GM12878 (cell line): ENCODE data around the gene NOTCH4. TPM values are rescaled to one million over a fixed set of nuclear protein-coding genes. Genes with fewer than 3 reads are reported as not detected.
A peak's percentile ranks its signal among the peaks of the same experiment; 100 is the strongest.

Experiments
- ATAC-seq: fragments of 200-7000 bp; cut with Tn5 transposase; 3 replicates; pipeline ENCODE4 v1.9.1; 2020; ENCODE audit warnings: mild to moderate bottlenecking, moderate library complexity
- BruUV-seq: library from RNA; stranded (reverse); fragments of 400-500 nt; replicated peaks from 2 replicates; lab custom pipeline; 2021; lab: Mats Ljungman, UMichigan
- CTCF ChIA-PET: fragments of 300-600 bp; sonication (Branson Sonifier 250); formaldehyde crosslinking; extraction: SDS; loops from one replicate; lab custom pipeline; 2021; ENCODE audit warnings: inconsistent platforms; lab: Yijun Ruan, JAX
- POLR2A ChIA-PET: fragments of 350-600 bp; formaldehyde crosslinking; extraction: SDS; loops from one replicate; lab custom pipeline; 2021; ENCODE audit warnings: inconsistent platforms; lab: Charles Lee
- RAD21 ChIA-PET: fragments of 300-600 bp; sonication (Branson Sonifier 250); formaldehyde crosslinking; loops from one replicate; lab custom pipeline; 2023; ENCODE audit warnings: antibody characterized with exemption; ENCODE audit not compliant: unreplicated experiment; lab: Charles Lee
- SMC1A ChIA-PET: fragments of 300-600 bp; sonication (Branson Sonifier 250); formaldehyde crosslinking; loops from one replicate; lab custom pipeline; 2023; ENCODE audit not compliant: unreplicated experiment, uncharacterized antibody; lab: Charles Lee
- DNase-seq: peaks from one replicate; pipeline ENCODE4 v3.0.0-alpha.2; 2011; ENCODE audit warnings: low read depth, low spot score
- FAIRE-seq: peaks from 3 replicates; lab custom pipeline; 2011; peaks lifted over from hg19 to GRCh38; lab: Jason Lieb, UNC
- H2AFZ ChIP-seq: 2 replicates; pipeline ENCODE4 v1.6.0; 2011; ENCODE audit warnings: low read depth, low read length, control low read depth; ENCODE audit not compliant: control insufficient read depth
- H3K27ac ChIP-seq: 2 replicates; pipeline ENCODE4 v1.5.1; 2011; ENCODE audit warnings: control low read depth; ENCODE audit not compliant: control insufficient read depth, insufficient read depth
- H3K27me3 ChIP-seq, 2 experiments: replicated peaks in 1 of 2; 2 replicates each; pipeline versions ENCODE4 v1.6.0 to v1.6.1; 2011; ENCODE audit warnings: low read length in 1 of 2; ENCODE audit not compliant: control insufficient read depth in 2 of 2, insufficient read depth in 2 of 2
- H3K36me3 ChIP-seq, 2 experiments: 2 replicates each; pipeline ENCODE4 v1.5.1; 2011; ENCODE audit warnings: low read length in 1 of 2; ENCODE audit not compliant: control insufficient read depth in 2 of 2, insufficient read depth in 2 of 2
- H3K4me1 ChIP-seq: 2 replicates; pipeline ENCODE4 v1.6.1; 2011; ENCODE audit warnings: mild to moderate bottlenecking, low read length, moderate library complexity, mixed read lengths; ENCODE audit not compliant: control insufficient read depth, insufficient read depth
- H3K4me2 ChIP-seq: 2 replicates; pipeline ENCODE4 v1.6.0; 2011; ENCODE audit warnings: control low read depth; ENCODE audit not compliant: control insufficient read depth, insufficient read depth
- H3K4me3 ChIP-seq: fragments of 200-600 bp; sonication (generic); 2 replicates; pipeline ENCODE4 v1.5.1; 2016
- H3K79me2 ChIP-seq: 2 replicates; pipeline ENCODE4 v1.6.0; 2011; ENCODE audit warnings: low read length; ENCODE audit not compliant: control insufficient read depth, insufficient read depth
- H3K9ac ChIP-seq: 2 replicates; pipeline ENCODE4 v1.8.0; 2011; ENCODE audit warnings: low read length, control low read depth, mixed read lengths; ENCODE audit not compliant: control insufficient read depth, insufficient read depth
- H3K9me3 ChIP-seq: replicated peaks from 3 replicates; pipeline ENCODE4 v1.5.1; 2011; ENCODE audit warnings: mild to moderate bottlenecking, low read length; ENCODE audit not compliant: control insufficient read depth, insufficient read depth
- H4K20me1 ChIP-seq: 2 replicates; pipeline ENCODE4 v1.6.0; 2011; ENCODE audit not compliant: control insufficient read depth, insufficient read depth
- CBX5 ChIP-seq: sonication (generic); IDR thresholded peaks from 2 replicates; pipeline ENCODE4 v1.6.1; 2016; ENCODE audit warnings: low read depth, moderate library complexity, mild to moderate bottlenecking, inconsistent platforms
- SIX5 ChIP-seq: IDR thresholded peaks from 2 replicates; pipeline ENCODE4 v1.6.1; 2011; ENCODE audit warnings: mild to moderate bottlenecking, low read depth, low read length, moderate library complexity; ENCODE audit not compliant: severe bottlenecking
- SUZ12 ChIP-seq: fragments of 200-600 bp; sonication (generic); IDR thresholded peaks from one replicate; pipeline ENCODE4 v1.6.1; 2018; ENCODE audit warnings: antibody characterized with exemption, mild to moderate bottlenecking; ENCODE audit not compliant: unreplicated experiment
- ZNF274 ChIP-seq: IDR thresholded peaks from one replicate; pipeline ENCODE4 v1.8.0; 2011; ENCODE audit not compliant: insufficient read length, insufficient read depth
- whole genome bisulfite sequencing: methylation state at CpG from one replicate; pipeline ENCODE4 v1.1.6; 2016; ENCODE audit warnings: low lambda C conversion rate; ENCODE audit not compliant: insufficient replicate concordance, insufficient coverage; ENCODE audit errors: missing lambda C conversion rate; 5-methylcytosine and 5-hydroxymethylcytosine counted together
- in situ Hi-C: fragments of 300-500 bp; cut with MboI; formaldehyde crosslinking; loops from 9 replicates; pipeline ENCODE4 v1.14.3; 2018; ENCODE audit warnings: mixed read lengths
- intact Hi-C: fragments of 100-400 bp; cut with micrococcal nuclease; formaldehyde crosslinking; loops from one replicate; pipeline ENCODE4 v1.14.2; 2022; ENCODE audit not compliant: unreplicated experiment
- polyA plus RNA-seq, 11 experiments: library from polyadenylated mRNA; depleted of rRNA in 4 of 11; unstranded in 6 of 11; stranded (reverse) in 5 of 11; fragments of >200 nt; fragmentation: Nextera tagmentation in 4 of 11; fragmentation: Illumina TruSeq in 1 of 11; extraction: Ambion mirVana in 4 of 11; extraction: Trizol in 1 of 11; gene quantifications; 1 replicate in 1 of 11; 2 replicates in 10 of 11; pipeline versions ENCODE4 v1.2.1 to v1.2.3, GENCODE V29; 2011 to 2016; ENCODE audit warnings: inconsistent platforms in 2 of 11, missing spikeins in 2 of 11, low read depth in 1 of 11
- total RNA-seq, 4 experiments: library from RNA; depleted of rRNA in 3 of 4; stranded (reverse); fragments of >200 nt in 3 of 4; fragmentation: Illumina TruSeq in 1 of 4; extraction: Trizol in 1 of 4; gene quantifications; 2 replicates each; pipeline versions ENCODE4 v1.2.1 to v1.2.3, GENCODE V29; 2013 to 2021
- TF ChIP-seq, protein P1 (sequence below): fragments of 450-650 bp; IDR thresholded peaks from 2 replicates; pipeline ENCODE4 v1.6.1; 2016; ENCODE audit warnings: mild to moderate bottlenecking
- TF ChIP-seq, protein P2 (sequence below): fragments of 450-650 bp; conservative IDR thresholded peaks from 2 replicates; pipeline ENCODE4 v1.6.1; 2017; ENCODE audit warnings: mild to moderate bottlenecking, moderate library complexity
- TF ChIP-seq, protein P3 (sequence below): IDR thresholded peaks from 2 replicates; pipeline ENCODE4 v1.6.1; 2012; ENCODE audit warnings: low read depth, low read length, improper control_type of control experiment
- TF ChIP-seq, protein P4 (sequence below): fragments of 450-650 bp; IDR thresholded peaks from 2 replicates; pipeline ENCODE4 v1.6.1; 2018; ENCODE audit warnings: mild to moderate bottlenecking, low read depth, moderate library complexity; ENCODE audit not compliant: partially characterized antibody
- TF ChIP-seq, protein P5 (sequence below): fragments of 450-650 bp; formaldehyde crosslinking; IDR thresholded peaks from 2 replicates; pipeline ENCODE4 v1.5.0; 2022; ENCODE audit warnings: mild to moderate bottlenecking, missing genetic modification characterization

Gene NOTCH4
- total and polyA plus RNA-seq, 10 of the 15 experiments (the other 5 are each of a cell fraction or from before 2014, with no cell fraction given) = 0.66 to 3.3 (median 1.4) TPM

DNA sequence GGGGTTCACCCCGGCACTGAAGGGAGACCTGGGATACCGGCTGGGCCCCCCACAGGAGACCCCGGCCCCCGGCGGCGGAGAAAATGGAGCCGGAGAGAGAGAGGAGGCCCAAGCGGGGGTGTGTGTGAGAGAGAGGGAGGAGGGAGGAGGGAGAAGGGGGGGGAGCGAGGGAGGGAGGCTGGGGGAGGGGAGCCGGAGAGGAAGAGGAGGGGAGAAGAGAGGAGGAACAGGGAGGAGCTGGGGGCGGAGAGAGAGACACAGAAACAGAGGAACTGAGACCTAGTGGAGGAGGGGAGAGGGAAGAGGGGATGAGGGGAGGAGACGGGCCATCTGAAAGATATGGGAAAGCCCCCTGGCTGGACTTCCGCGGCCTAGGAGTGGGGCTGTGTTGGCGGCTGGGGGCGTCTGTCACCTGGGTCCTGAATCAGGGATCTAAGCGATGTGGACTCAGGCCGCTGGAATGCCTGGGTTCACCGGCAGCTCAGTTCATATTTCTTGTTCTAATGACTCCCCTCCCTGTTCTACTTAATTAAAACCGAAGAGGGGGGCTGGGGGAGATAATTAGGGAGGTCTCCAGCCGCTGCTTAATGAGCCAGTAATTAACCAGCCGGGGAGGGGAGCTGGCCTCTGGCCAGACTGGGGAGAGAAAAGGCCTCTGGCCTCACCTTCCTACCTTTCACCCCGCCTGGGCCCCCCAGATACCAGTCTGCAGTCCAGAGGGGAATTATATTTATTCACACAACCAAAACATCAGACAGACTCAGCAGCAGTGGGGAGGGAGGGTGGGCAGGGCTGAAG, 33.6 kb downstream of the NOTCH4 start, which contains the start of gene PBX2:
Gene PBX2 (minus strand): TSS at position 149 of the 798 bp plus-strand sequence. CDS start 287 bp downstream, outside the sequence.
- Histone ChIP-seq H3K4me2 (peak within 1 kb of the TSS; percentile 99), H3K36me3 (peaks cover 0 to 6% of the 10 kb centered on the region in 2 experiments; a peak in 3 of 4 replicates), H3K9ac (peak within 1 kb of the TSS; percentile 99), H3K27ac (peak within 1 kb of the TSS; percentile 100), H3K4me3 (peak within 1 kb of the TSS; percentile 90), H3K79me2 (peaks cover 59% of the 10 kb centered on the region), H3K27me3 (no peaks in the 10 kb centered on the region), H2AFZ (no peak within 1 kb of the TSS), H4K20me1 (no peaks in the 10 kb centered on the region), H3K4me1 (peaks cover 39% of the 10 kb centered on the region), H3K9me3 (no peaks in the 10 kb centered on the region)
- ChIA-PET SMC1A (interaction anchor here (4.2 to 4.3 kb wide), 2 partner anchors 13 to 61 kb away, joined by 24 to 41 read pairs; partner anchors contain the start of genes AGPAT1, ATF6B, FKBPL and RNF5), RAD21 (interaction anchor here (1.0 to 3.7 kb wide), 5 partner anchors 11 to 61 kb away, joined by 3 to 27 read pairs (median 6); partner anchors contain the start of genes ATF6B, FKBPL, PRRT1 and RNF5), CTCF (interaction anchor here (0.8 to 1.0 kb wide), 3 partner anchors 11 to 71 kb away, joined by 3 to 4 read pairs (median 3); no protein-coding TSS in a partner anchor), POLR2A (interaction anchor here (0.6 to 7.0 kb wide), 8 partner anchors 12 to 956 kb away, joined by 3 to 123 read pairs (median 4); partner anchors contain the start of genes AGPAT1, ATF6B, EGFL8 and FKBPL)
- in situ Hi-C loops (no loop called here), intact Hi-C loops (loop anchor here (1.0 to 2.0 kb wide), 2 partner anchors 13 to 60 kb away; partner anchors contain the start of genes AGPAT1 and FKBPL)
- TSS peak; percentile 93 for BruUV-seq
- peak; percentile 76 for FAIRE-seq
- ATAC-seq = peak; percentile 79
- peak; percentile 91 for DNase-seq
- WGBS = 2% methylated on average over 13 of the region's 23 CpGs
- TF ChIP-seq, protein P1, sequence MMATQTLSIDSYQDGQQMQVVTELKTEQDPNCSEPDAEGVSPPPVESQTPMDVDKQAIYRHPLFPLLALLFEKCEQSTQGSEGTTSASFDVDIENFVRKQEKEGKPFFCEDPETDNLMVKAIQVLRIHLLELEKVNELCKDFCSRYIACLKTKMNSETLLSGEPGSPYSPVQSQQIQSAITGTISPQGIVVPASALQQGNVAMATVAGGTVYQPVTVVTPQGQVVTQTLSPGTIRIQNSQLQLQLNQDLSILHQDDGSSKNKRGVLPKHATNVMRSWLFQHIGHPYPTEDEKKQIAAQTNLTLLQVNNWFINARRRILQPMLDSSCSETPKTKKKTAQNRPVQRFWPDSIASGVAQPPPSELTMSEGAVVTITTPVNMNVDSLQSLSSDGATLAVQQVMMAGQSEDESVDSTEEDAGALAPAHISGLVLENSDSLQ = peak; percentile 73
- TF ChIP-seq, protein P2, sequence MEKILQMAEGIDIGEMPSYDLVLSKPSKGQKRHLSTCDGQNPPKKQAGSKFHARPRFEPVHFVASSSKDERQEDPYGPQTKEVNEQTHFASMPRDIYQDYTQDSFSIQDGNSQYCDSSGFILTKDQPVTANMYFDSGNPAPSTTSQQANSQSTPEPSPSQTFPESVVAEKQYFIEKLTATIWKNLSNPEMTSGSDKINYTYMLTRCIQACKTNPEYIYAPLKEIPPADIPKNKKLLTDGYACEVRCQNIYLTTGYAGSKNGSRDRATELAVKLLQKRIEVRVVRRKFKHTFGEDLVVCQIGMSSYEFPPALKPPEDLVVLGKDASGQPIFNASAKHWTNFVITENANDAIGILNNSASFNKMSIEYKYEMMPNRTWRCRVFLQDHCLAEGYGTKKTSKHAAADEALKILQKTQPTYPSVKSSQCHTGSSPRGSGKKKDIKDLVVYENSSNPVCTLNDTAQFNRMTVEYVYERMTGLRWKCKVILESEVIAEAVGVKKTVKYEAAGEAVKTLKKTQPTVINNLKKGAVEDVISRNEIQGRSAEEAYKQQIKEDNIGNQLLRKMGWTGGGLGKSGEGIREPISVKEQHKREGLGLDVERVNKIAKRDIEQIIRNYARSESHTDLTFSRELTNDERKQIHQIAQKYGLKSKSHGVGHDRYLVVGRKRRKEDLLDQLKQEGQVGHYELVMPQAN = 0 out of 2 replicates have a peak, but pooled peaks have one; percentile 30
- TF ChIP-seq ZNF274 (no peak), SIX5 (no peak), SUZ12 (no peak), CBX5 (no peak)
- TF ChIP-seq, protein P3, sequence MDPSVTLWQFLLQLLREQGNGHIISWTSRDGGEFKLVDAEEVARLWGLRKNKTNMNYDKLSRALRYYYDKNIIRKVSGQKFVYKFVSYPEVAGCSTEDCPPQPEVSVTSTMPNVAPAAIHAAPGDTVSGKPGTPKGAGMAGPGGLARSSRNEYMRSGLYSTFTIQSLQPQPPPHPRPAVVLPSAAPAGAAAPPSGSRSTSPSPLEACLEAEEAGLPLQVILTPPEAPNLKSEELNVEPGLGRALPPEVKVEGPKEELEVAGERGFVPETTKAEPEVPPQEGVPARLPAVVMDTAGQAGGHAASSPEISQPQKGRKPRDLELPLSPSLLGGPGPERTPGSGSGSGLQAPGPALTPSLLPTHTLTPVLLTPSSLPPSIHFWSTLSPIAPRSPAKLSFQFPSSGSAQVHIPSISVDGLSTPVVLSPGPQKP = no peak
- TF ChIP-seq, protein P4, sequence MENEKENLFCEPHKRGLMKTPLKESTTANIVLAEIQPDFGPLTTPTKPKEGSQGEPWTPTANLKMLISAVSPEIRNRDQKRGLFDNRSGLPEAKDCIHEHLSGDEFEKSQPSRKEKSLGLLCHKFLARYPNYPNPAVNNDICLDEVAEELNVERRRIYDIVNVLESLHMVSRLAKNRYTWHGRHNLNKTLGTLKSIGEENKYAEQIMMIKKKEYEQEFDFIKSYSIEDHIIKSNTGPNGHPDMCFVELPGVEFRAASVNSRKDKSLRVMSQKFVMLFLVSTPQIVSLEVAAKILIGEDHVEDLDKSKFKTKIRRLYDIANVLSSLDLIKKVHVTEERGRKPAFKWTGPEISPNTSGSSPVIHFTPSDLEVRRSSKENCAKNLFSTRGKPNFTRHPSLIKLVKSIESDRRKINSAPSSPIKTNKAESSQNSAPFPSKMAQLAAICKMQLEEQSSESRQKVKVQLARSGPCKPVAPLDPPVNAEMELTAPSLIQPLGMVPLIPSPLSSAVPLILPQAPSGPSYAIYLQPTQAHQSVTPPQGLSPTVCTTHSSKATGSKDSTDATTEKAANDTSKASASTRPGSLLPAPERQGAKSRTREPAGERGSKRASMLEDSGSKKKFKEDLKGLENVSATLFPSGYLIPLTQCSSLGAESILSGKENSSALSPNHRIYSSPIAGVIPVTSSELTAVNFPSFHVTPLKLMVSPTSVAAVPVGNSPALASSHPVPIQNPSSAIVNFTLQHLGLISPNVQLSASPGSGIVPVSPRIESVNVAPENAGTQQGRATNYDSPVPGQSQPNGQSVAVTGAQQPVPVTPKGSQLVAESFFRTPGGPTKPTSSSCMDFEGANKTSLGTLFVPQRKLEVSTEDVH = peak; percentile 73
- TF ChIP-seq, protein P5, sequence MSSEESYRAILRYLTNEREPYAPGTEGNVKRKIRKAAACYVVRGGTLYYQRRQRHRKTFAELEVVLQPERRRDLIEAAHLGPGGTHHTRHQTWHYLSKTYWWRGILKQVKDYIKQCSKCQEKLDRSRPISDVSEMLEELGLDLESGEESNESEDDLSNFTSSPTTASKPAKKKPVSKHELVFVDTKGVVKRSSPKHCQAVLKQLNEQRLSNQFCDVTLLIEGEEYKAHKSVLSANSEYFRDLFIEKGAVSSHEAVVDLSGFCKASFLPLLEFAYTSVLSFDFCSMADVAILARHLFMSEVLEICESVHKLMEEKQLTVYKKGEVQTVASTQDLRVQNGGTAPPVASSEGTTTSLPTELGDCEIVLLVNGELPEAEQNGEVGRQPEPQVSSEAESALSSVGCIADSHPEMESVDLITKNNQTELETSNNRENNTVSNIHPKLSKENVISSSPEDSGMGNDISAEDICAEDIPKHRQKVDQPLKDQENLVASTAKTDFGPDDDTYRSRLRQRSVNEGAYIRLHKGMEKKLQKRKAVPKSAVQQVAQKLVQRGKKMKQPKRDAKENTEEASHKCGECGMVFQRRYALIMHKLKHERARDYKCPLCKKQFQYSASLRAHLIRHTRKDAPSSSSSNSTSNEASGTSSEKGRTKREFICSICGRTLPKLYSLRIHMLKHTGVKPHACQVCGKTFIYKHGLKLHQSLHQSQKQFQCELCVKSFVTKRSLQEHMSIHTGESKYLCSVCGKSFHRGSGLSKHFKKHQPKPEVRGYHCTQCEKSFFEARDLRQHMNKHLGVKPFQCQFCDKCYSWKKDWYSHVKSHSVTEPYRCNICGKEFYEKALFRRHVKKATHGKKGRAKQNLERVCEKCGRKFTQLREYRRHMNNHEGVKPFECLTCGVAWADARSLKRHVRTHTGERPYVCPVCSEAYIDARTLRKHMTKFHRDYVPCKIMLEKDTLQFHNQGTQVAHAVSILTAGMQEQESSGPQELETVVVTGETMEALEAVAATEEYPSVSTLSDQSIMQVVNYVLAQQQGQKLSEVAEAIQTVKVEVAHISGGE = no peak
